ENCODE measurements around the gene KANTR.

- TF ChIP-seq EZH2phosphoT487 (IDR thresholded peaks at IDR 0.05; ENCODE audit: unreplicated experiment) (no peak), EZH2 (IDR thresholded peaks at IDR 0.05; ENCODE audit: low read depth, unreplicated experiment) (no peak), JUNB (IDR thresholded peaks at IDR 0.05; ENCODE audit: unreplicated experiment) (no peak), CREB1 (CRISPR knock-in tag; IDR thresholded peaks at IDR 0.05; ENCODE audit: low read depth) (no peak), POLR2AphosphoS5 (IDR thresholded peaks at IDR 0.05; ENCODE audit: low read depth) (no peak), STAT1 (IDR thresholded peaks at IDR 0.05; ENCODE audit: unreplicated experiment) (no peak), REST (IDR thresholded peaks at IDR 0.05; ENCODE audit: unreplicated experiment) (no peak), ETS1 (IDR thresholded peaks at IDR 0.05) (no peak), ZNF114 (CRISPR knock-in tag; IDR thresholded peaks at IDR 0.05) (no peak), ZNF331 (CRISPR knock-in tag; IDR thresholded peaks at IDR 0.05; ENCODE audit: low read depth) (no peak)
- TF ChIP-seq, protein P1, sequence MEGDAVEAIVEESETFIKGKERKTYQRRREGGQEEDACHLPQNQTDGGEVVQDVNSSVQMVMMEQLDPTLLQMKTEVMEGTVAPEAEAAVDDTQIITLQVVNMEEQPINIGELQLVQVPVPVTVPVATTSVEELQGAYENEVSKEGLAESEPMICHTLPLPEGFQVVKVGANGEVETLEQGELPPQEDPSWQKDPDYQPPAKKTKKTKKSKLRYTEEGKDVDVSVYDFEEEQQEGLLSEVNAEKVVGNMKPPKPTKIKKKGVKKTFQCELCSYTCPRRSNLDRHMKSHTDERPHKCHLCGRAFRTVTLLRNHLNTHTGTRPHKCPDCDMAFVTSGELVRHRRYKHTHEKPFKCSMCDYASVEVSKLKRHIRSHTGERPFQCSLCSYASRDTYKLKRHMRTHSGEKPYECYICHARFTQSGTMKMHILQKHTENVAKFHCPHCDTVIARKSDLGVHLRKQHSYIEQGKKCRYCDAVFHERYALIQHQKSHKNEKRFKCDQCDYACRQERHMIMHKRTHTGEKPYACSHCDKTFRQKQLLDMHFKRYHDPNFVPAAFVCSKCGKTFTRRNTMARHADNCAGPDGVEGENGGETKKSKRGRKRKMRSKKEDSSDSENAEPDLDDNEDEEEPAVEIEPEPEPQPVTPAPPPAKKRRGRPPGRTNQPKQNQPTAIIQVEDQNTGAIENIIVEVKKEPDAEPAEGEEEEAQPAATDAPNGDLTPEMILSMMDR (conservative IDR thresholded peaks at IDR 0.05; ENCODE audit: low read depth in 2 of 2) = no peak
Measured at GRCh38 chrX:53128097-53128749, 34.3 kb downstream of the KANTR start.
